Adrenal gland (tissue), 5 donors: ENCODE data around the gene FAM89B.

ENCODE experiments used
- CTCF ChIP-seq, 6 experiments: fragments of 450-650 bp in 4 of 6; fragments of 200-600 bp in 2 of 6; sonication (generic) in 1 of 6; IDR thresholded peaks; 1 replicate in 5 of 6; 2 replicates in 1 of 6; pipeline versions ENCODE4 v1.5.1 to v1.8.0; 2016 to 2021; ENCODE audit warnings: antibody characterized with exemption in 6 of 6, mild to moderate bottlenecking in 2 of 6, moderate library complexity in 1 of 6
- POLR2A ChIP-seq, 2 donors: fragments of 450-650 bp; IDR thresholded peaks; one replicate each; pipeline ENCODE4 v1.6.1; 2017; ENCODE audit warnings: antibody characterized with exemption in 2 of 2, mild to moderate bottlenecking in 2 of 2, moderate library complexity in 1 of 2
- donor health status: DM: no; HTN: no; CAD: no.

GRCh38 chr11:65620666-65621065 is 48.3 kb downstream of the FAM89B start:
- TF ChIP-seq POLR2A (IDR thresholded peaks at IDR 0.05) (no peak), CTCF (IDR thresholded peaks at IDR 0.05) (no peak)
